ENCODE results near the gene HSPD1. TPM values are rescaled to one million over a fixed set of nuclear protein-coding genes. Genes with fewer than 3 reads are reported as not detected.

HSPD1 gene
- total RNA-seq = 183 and 512 TPM in 2 replicates

GRCh38 chr2:197499594-197500502, at the start of gene HSPD1, which contains the start of gene HSPE1:
HSPD1 (minus strand) TSS chr2:197499840; CDS start chr2:197498848, 992 bp downstream.
HSPE1 (plus strand) TSS chr2:197500379; CDS start chr2:197500437, 58 bp downstream.
- peak; percentile 96 for DNase-seq (ENCODE audit: low read depth, low spot score)

GRCh38 chr2:197548582-197548981, 48.9 kb upstream of the HSPD1 start:
- DNase-seq (ENCODE audit: low read depth, low spot score) = no peak

GRCh38 chr2:197547163-197547900, 47.7 kb upstream of the HSPD1 start:
- no peak for DNase-seq (ENCODE audit: low read depth, low spot score)

- no peak for DNase-seq (ENCODE audit: low read depth, low spot score)
Observed at GRCh38 chr2:197543206-197543605, 43.6 kb upstream of the HSPD1 start.

- no peak for DNase-seq (ENCODE audit: low read depth, low spot score)
Observed at GRCh38 chr2:197539734-197540133, 40.1 kb upstream of the HSPD1 start.

- DNase-seq (ENCODE audit: low read depth, low spot score) = no peak
Observed at GRCh38 chr2:197538412-197538811, 38.8 kb upstream of the HSPD1 start.

GRCh38 chr2:197517150-197517549, 17.5 kb upstream of the HSPD1 start:
- no peak for DNase-seq (ENCODE audit: low read depth, low spot score)

- DNase-seq (ENCODE audit: low read depth, low spot score) = no peak
Observed at GRCh38 chr2:197516393-197516761, 16.7 kb upstream of the HSPD1 start.

GRCh38 chr2:197515739-197516392, 16.2 kb upstream of the HSPD1 start, which contains the start of gene MOB4:
MOB4 (plus strand) TSS chr2:197516066; CDS start chr2:197516087, 21 bp downstream.
- peak; percentile 74 for DNase-seq (ENCODE audit: low read depth, low spot score)

- no peak for DNase-seq (ENCODE audit: low read depth, low spot score)
Observed at GRCh38 chr2:197515315-197515738, 15.7 kb upstream of the HSPD1 start.

- DNase-seq (ENCODE audit: low read depth, low spot score) = no peak
Observed at GRCh38 chr2:197514754-197515153, 15.1 kb upstream of the HSPD1 start.

GRCh38 chr2:197513915-197514314, 14.3 kb upstream of the HSPD1 start:
- DNase-seq (ENCODE audit: low read depth, low spot score) = no peak

- no peak for DNase-seq (ENCODE audit: low read depth, low spot score)
Observed at GRCh38 chr2:197506658-197507057, 7.0 kb upstream of the HSPD1 start.

- no peak for DNase-seq (ENCODE audit: low read depth, low spot score)
Observed at GRCh38 chr2:197504512-197504911, 4.9 kb upstream of the HSPD1 start.

GRCh38 chr2:197504000-197504399, 4.4 kb upstream of the HSPD1 start:
- DNase-seq (ENCODE audit: low read depth, low spot score) = no peak

GRCh38 chr2:197502685-197503084, 3.0 kb upstream of the HSPD1 start:
- DNase-seq (ENCODE audit: low read depth, low spot score) = no peak

- DNase-seq (ENCODE audit: low read depth, low spot score) = no peak
Observed at GRCh38 chr2:197502201-197502600, 2.6 kb upstream of the HSPD1 start.

- DNase-seq (ENCODE audit: low read depth, low spot score) = no peak
Observed at GRCh38 chr2:197500503-197501131, 977 bp upstream of the HSPD1 start.

- DNase-seq (ENCODE audit: low read depth, low spot score) = no peak
Observed at GRCh38 chr2:197498937-197499593, 575 bp downstream of the HSPD1 start.

- DNase-seq (ENCODE audit: low read depth, low spot score) = no peak
Observed at GRCh38 chr2:197498235-197498936, 1.3 kb downstream of the HSPD1 start.
